AG09309 (cell line): Measurements from ENCODE around the gene SLC6A13.

ENCODE experiments used
- DNase-seq: peaks from one replicate; pipeline ENCODE4 v3.0.0-alpha.2; 2010; ENCODE audit warnings: low read depth
- H3K4me3 ChIP-seq: 2 replicates; pipeline ENCODE4 v1.5.1; 2011; ENCODE audit warnings: mild to moderate bottlenecking, low read depth, low read length, moderate library complexity; ENCODE audit not compliant: control insufficient read depth
- TF ChIP-seq, protein P1 (sequence below): IDR thresholded peaks from 2 replicates; pipeline ENCODE4 v1.5.1; 2011; ENCODE audit warnings: mild to moderate bottlenecking, low read depth, low read length, inconsistent platforms; ENCODE audit not compliant: insufficient read depth, control insufficient read depth; ENCODE audit errors: missing control alignments

Gene SLC6A13

GRCh38 chr12:242496-242895, 20.1 kb downstream of the SLC6A13 start:
- no peak for DNase-seq
- no peak overlapping the region for H3K4me3 ChIP-seq
- TF ChIP-seq, protein P1, sequence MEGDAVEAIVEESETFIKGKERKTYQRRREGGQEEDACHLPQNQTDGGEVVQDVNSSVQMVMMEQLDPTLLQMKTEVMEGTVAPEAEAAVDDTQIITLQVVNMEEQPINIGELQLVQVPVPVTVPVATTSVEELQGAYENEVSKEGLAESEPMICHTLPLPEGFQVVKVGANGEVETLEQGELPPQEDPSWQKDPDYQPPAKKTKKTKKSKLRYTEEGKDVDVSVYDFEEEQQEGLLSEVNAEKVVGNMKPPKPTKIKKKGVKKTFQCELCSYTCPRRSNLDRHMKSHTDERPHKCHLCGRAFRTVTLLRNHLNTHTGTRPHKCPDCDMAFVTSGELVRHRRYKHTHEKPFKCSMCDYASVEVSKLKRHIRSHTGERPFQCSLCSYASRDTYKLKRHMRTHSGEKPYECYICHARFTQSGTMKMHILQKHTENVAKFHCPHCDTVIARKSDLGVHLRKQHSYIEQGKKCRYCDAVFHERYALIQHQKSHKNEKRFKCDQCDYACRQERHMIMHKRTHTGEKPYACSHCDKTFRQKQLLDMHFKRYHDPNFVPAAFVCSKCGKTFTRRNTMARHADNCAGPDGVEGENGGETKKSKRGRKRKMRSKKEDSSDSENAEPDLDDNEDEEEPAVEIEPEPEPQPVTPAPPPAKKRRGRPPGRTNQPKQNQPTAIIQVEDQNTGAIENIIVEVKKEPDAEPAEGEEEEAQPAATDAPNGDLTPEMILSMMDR, result no peak

GRCh38 chr12:241266-241665, 21.4 kb downstream of the SLC6A13 start:
- no peak overlapping the region for H3K4me3 ChIP-seq

GRCh38 chr12:240566-240965, 22.1 kb downstream of the SLC6A13 start:
- no peak overlapping the region for H3K4me3 ChIP-seq
- TF ChIP-seq, protein P1, result no peak
- DNase-seq, result no peak

More at GRCh38 chr12:241266-241665, 21.4 kb downstream of the SLC6A13 start:
- TF ChIP-seq, protein P1, result no peak
- no peak for DNase-seq

DNA sequence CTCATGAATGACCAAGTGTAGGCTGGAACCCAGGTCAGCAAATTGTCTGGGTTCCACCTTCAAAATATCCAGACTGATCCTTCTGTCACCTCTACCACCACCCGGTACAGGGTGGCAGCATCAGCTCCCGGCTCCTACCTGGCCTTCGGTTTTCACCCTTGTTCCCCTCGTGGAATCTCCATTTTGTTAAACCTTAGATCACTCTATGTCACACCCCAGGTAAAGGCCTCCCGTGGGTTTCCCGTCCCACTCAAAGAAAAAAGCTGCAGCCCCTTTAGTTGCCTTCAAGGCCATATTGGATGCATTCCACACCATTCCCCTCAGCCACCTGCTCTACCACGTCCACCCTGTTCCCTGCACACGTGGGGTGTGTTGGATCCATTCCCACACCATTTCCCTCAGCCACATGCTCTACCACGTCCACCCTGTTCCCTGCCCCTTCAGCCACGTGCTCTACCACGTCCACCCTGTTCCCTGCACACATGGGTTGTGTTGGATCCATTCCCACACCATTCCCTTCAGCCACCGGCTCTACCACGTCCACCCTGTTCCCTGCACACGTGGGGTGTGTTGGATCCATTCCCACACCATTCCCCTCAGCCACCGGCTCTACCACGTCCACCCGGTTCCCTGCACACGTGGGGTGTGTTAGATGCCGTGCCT, 23.8 kb downstream of the SLC6A13 start:
- no peak overlapping the region for H3K4me3 ChIP-seq
- no peak for DNase-seq
- TF ChIP-seq, protein P1, result no peak

DNA sequence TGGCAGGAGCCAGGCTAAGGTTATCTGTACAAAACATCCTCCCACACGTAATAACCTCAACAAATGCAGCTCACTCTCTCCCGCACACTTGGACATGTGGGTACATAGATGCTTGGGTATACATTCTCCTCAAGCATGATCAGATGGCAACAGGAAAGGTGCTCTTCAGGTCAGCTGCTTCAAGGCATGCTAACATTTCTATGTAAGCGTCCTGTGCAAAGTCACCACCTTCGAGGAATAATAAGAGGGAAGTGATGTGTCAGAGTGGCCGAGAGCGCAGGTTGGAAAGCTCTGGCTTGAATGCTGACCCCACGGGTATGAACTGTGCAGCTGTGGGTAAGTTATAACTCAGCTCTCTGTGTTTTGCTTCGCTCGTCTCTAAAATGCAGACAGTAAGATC, 24.5 kb downstream of the SLC6A13 start:
- TF ChIP-seq, protein P1, result no peak
- DNase-seq, result no peak
- no peak overlapping the region for H3K4me3 ChIP-seq

DNA sequence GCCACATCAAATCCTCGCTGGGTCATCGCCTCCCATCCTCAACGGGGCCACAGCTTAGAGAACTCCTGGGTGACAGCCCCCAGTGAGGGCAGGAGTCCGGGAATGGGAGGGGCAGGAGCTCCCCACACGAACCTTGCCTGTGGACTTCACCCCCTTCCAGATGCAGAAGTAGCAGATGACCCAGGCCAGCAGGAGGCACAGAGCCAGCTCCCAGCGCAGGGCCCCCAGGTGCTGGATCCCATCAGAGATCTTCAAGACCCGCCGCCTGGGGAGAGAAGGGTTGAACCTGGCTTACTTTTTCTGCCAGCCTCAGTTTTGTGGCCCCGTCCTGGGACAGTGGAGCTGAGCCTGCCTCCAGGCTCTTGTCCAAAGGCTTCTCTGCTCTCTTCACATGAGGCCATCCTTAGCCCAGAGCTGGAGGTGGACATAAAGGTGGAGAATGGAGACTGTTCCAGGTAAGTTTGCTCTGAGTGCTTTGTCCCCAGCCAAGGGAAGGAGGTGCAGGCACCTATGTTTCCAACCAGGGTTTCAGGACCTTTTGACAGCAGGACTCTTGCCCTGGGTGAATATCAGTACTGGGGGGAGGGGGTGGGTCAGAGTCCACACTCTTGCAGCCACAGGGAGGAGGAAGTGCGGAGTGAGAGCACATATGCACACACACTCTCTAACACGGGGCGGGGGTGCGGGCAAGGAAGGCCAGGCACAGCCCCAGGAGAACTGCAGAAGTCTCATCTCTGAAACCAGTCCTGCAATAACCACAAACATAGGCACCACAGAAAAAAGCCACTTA, 25.4 kb downstream of the SLC6A13 start:
- no peak for DNase-seq
- H3K4me3 ChIP-seq, result no peak overlapping the region

More for the DNA sequence above, 25.4 kb downstream of the SLC6A13 start:
- TF ChIP-seq, protein P1, result no peak
